ENCODE data around the gene MYLK4. TPM values are rescaled to one million over a fixed set of nuclear protein-coding genes. Genes with fewer than 3 reads are reported as not detected.

MYLK4 gene
- total RNA-seq, 4 donors from 2014 or later: 0.41 to 0.79 (median 0.67) TPM

- intact Hi-C loops (cut with DNase I; ENCODE audit: low total_unique reads) (no loop called here), in situ Hi-C loops (cut with MboI; ENCODE audit: low pct_ligation_motif_present in 1 of 4, low pct_unique_long_range_greater_than_20kb in 1 of 4, low sequenced_read_pairs in 3 of 4) (no loop called here)
- TF ChIP-seq CTCF (IDR thresholded peaks at IDR 0.05): no peak
- TF ChIP-seq POLR2A (IDR thresholded peaks at IDR 0.05): no peak
- no peak for TF ChIP-seq EP300 (IDR thresholded peaks at IDR 0.05; ENCODE audit: low read depth)
- TF ChIP-seq POLR2AphosphoS5 (IDR thresholded peaks at IDR 0.05): no peak
- Histone ChIP-seq H3K9me3 (peaks cover 7 to 9% of the 10 kb centered on the region in 2 donors), H3K36me3 (no peaks in the 10 kb centered on the region), H3K4me3 (no peak overlapping the region), H3K27me3 (no peaks in the 10 kb centered on the region), H3K4me1 (peaks cover 0 to 10% (median 0%) of the 10 kb centered on the region in 4 donors), H3K27ac (no peak overlapping the region)
- no peak for DNase-seq
Measured at GRCh38 chr6:2710412-2710811, 40.3 kb downstream of the MYLK4 start.

- no peak for TF ChIP-seq POLR2AphosphoS5 (IDR thresholded peaks at IDR 0.05)
- Histone ChIP-seq H3K4me3 (no peak overlapping the region), H3K27ac (no peak overlapping the region), H3K36me3 (no peaks in the 10 kb centered on the region), H3K9me3 (peaks cover 7 to 9% of the 10 kb centered on the region in 2 donors), H3K4me1 (no peaks in the 10 kb centered on the region), H3K27me3 (no peaks in the 10 kb centered on the region)
- 84 to 86% methylated on average over 5 of the region's 5 CpGs for WGBS, 2 donors (ENCODE audit: low coverage in 1 of 2)
- intact Hi-C loops (cut with DNase I; ENCODE audit: low total_unique reads): no loop called here
- in situ Hi-C loops (cut with MboI; ENCODE audit: low pct_ligation_motif_present in 1 of 4, low pct_unique_long_range_greater_than_20kb in 1 of 4, low sequenced_read_pairs in 3 of 4): no loop called here
- DNase-seq: no peak
Measured at GRCh38 chr6:2708456-2708855, 42.3 kb downstream of the MYLK4 start.

DNA sequence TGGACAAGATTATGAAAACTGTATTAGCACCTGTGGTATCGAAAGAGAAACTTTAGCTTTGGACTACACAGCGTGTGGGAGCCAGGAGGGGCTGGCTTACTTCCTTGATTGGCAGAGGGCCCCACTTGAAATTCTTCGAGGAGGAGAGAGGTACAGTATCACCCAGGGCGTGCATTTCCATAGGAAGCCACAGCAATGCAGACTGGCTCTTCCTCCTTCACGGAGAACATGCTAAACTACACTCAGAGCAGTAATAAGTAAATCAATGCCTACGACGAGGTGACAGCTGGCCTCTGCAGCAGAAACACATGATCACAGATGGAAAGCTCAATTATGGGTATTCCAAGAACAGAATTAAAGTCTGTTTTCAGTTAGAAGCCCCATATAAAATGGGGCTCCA, 44.2 kb downstream of the MYLK4 start:
- no peaks in the 10 kb centered on the region for H3K36me3 ChIP-seq
- peaks cover 7 to 9% of the 10 kb centered on the region in 2 donors for H3K9me3 ChIP-seq
- TF ChIP-seq EP300 (IDR thresholded peaks at IDR 0.05; ENCODE audit: low read depth) (no peak), POLR2AphosphoS5 (IDR thresholded peaks at IDR 0.05) (no peak), CTCF (IDR thresholded peaks at IDR 0.05) (no peak), POLR2A (IDR thresholded peaks at IDR 0.05) (no peak)
- no peak for DNase-seq
- H3K4me3 ChIP-seq: no peak overlapping the region
- in situ Hi-C loops (cut with MboI; ENCODE audit: low pct_ligation_motif_present in 1 of 4, low pct_unique_long_range_greater_than_20kb in 1 of 4, low sequenced_read_pairs in 3 of 4): no loop called here
- no peak overlapping the region for H3K27ac ChIP-seq
- no peaks in the 10 kb centered on the region for H3K27me3 ChIP-seq
- no peaks in the 10 kb centered on the region for H3K4me1 ChIP-seq
- intact Hi-C loops (cut with DNase I; ENCODE audit: low total_unique reads): no loop called here
- 54 to 56% methylated on average over 2 to 7 of the region's 7 CpGs for WGBS, 2 donors (ENCODE audit: low coverage in 1 of 2)

- no peaks in the 10 kb centered on the region for H3K36me3 ChIP-seq
Measured at GRCh38 chr6:2705256-2705655, 45.5 kb downstream of the MYLK4 start.

More at GRCh38 chr6:2705256-2705655, 45.5 kb downstream of the MYLK4 start:
- TF ChIP-seq POLR2A (IDR thresholded peaks at IDR 0.05) (no peak), POLR2AphosphoS5 (IDR thresholded peaks at IDR 0.05) (no peak), EP300 (IDR thresholded peaks at IDR 0.05; ENCODE audit: low read depth) (no peak), CTCF (IDR thresholded peaks at IDR 0.05) (no peak)
- no peak overlapping the region for H3K4me3 ChIP-seq
- H3K27me3 ChIP-seq: no peaks in the 10 kb centered on the region
- no peaks in the 10 kb centered on the region for H3K4me1 ChIP-seq
- intact Hi-C loops (cut with DNase I; ENCODE audit: low total_unique reads): no loop called here
- H3K27ac ChIP-seq: no peak overlapping the region
- 58 to 70% methylated on average over 2 of the region's 2 CpGs for WGBS, 2 donors (ENCODE audit: low coverage in 1 of 2)
- peaks cover 3 to 6% of the 10 kb centered on the region in 2 donors for H3K9me3 ChIP-seq
- no peak for DNase-seq
- in situ Hi-C loops (cut with MboI; ENCODE audit: low pct_ligation_motif_present in 1 of 4, low pct_unique_long_range_greater_than_20kb in 1 of 4, low sequenced_read_pairs in 3 of 4): no loop called here

Data from transverse colon (tissue), 4 donors.